Vagina (tissue), 2 donors: ENCODE results near the gene STX7. TPM values are rescaled to one million over a fixed set of nuclear protein-coding genes. Genes with fewer than 3 reads are reported as not detected.
"Not testable (repeated sequence)": the region's sequence is repeated elsewhere in the genome, so short reads cannot be mapped to it uniquely, and the experiment has no call there.

Experiments
- DNase-seq, 2 donors: peaks; one replicate each; pipeline ENCODE4 v3.0.0-alpha.2; 2017; ENCODE audit errors: extremely low spot score in 2 of 2
- H3K27ac ChIP-seq: fragments of 200-600 bp; sonication (generic); one replicate; pipeline ENCODE4 v1.5.1; 2019
- H3K27me3 ChIP-seq: fragments of 200-600 bp; sonication (generic); one replicate; pipeline ENCODE4 v1.5.1; 2019
- H3K36me3 ChIP-seq, 2 donors: fragments of 200-600 bp; sonication (generic); one replicate each; pipeline ENCODE4 v1.5.1; 2017 to 2019
- H3K4me1 ChIP-seq: fragments of 200-600 bp; sonication (generic); one replicate; pipeline ENCODE4 v1.5.1; 2019
- H3K4me3 ChIP-seq, 2 donors: fragments of 200-600 bp; sonication (generic); 1 replicate in 1 of 2; 2 replicates in 1 of 2; pipeline ENCODE4 v1.5.1; 2016 to 2019
- H3K9me3 ChIP-seq: fragments of 200-600 bp; sonication (generic); one replicate; pipeline ENCODE4 v1.5.1; 2019
- CTCF ChIP-seq, 3 experiments: fragments of 450-650 bp in 2 of 3; fragments of 200-600 bp in 1 of 3; sonication (generic) in 1 of 3; IDR thresholded peaks; one replicate each; pipeline ENCODE4 v1.5.1; 2017 to 2019; ENCODE audit warnings: antibody characterized with exemption in 3 of 3, mild to moderate bottlenecking in 2 of 3, moderate library complexity in 2 of 3
- POLR2A ChIP-seq, 2 donors: fragments of 450-650 bp; IDR thresholded peaks; one replicate each; pipeline ENCODE4 v1.6.1; 2017; ENCODE audit warnings: antibody characterized with exemption in 2 of 2, mild to moderate bottlenecking in 2 of 2, moderate library complexity in 2 of 2
- POLR2AphosphoS5 ChIP-seq, 2 donors: sonication (generic); formaldehyde crosslinking; IDR thresholded peaks; one replicate each; pipeline ENCODE4 v1.9.0; 2017; ENCODE audit warnings: antibody characterized with exemption in 2 of 2, mild to moderate bottlenecking in 2 of 2, low read depth in 1 of 2; ENCODE audit not compliant: insufficient read depth in 1 of 2
- intact Hi-C: fragments of 100-400 bp; cut with DNase I; formaldehyde crosslinking; loops from one replicate; pipeline ENCODE4 v1.15.1; 2023
- total RNA-seq: library from RNA; depleted of rRNA; stranded (reverse); fragments of >200 nt; gene quantifications from one replicate; pipeline ENCODE4 v1.2.3, GENCODE V29; 2016

STX7 gene
- total RNA-seq, 1 donor from 2014 or later = 26.8 TPM

GRCh38 chr6:132544826-132545225 is 31.9 kb upstream of the STX7 start:
- H3K9me3 ChIP-seq = no peaks in the 10 kb centered on the region
- intact Hi-C loops = no loop called here
- no peak for TF ChIP-seq POLR2AphosphoS5 (IDR thresholded peaks at IDR 0.05; ENCODE audit: insufficient read depth in 1 of 2, low read depth in 1 of 2)
- no peak for TF ChIP-seq POLR2A (IDR thresholded peaks at IDR 0.05)
- TF ChIP-seq CTCF (IDR thresholded peaks at IDR 0.05) = no peak
- H3K36me3 ChIP-seq = no peaks in the 10 kb centered on the region
- H3K4me1 ChIP-seq = no peaks in the 10 kb centered on the region
- no peak overlapping the region for H3K4me3 ChIP-seq
- H3K27ac ChIP-seq = no peak overlapping the region
- no peaks in the 10 kb centered on the region for H3K27me3 ChIP-seq
- DNase-seq = no peak

GRCh38 chr6:132537977-132538376 is 25.1 kb upstream of the STX7 start, which contains the start of gene TAAR9:
TAAR9 (plus strand) TSS chr6:132538277; CDS start chr6:132538290, 13 bp downstream.
- no peak within 1 kb of the TSS for H3K27ac ChIP-seq
- H3K9me3 ChIP-seq = no peaks in the 10 kb centered on the region
- TF ChIP-seq POLR2AphosphoS5 (IDR thresholded peaks at IDR 0.05; ENCODE audit: insufficient read depth in 1 of 2, low read depth in 1 of 2) (no peak), POLR2A (IDR thresholded peaks at IDR 0.05) (no peak), CTCF (IDR thresholded peaks at IDR 0.05) (no peak)
- H3K27me3 ChIP-seq = no peaks in the 10 kb centered on the region
- no peaks in the 10 kb centered on the region for H3K36me3 ChIP-seq
- no peak within 1 kb of the TSS for H3K4me3 ChIP-seq
- intact Hi-C loops = no loop called here
- H3K4me1 ChIP-seq = no peaks in the 10 kb centered on the region
- DNase-seq = no peak

GRCh38 chr6:132537145-132537544 is 24.2 kb upstream of the STX7 start:
- Histone ChIP-seq H3K4me1 (no peaks in the 10 kb centered on the region), H3K27ac (no peak overlapping the region), H3K4me3 (no peak overlapping the region), H3K36me3 (no peaks in the 10 kb centered on the region), H3K9me3 (no peaks in the 10 kb centered on the region), H3K27me3 (no peaks in the 10 kb centered on the region)
- no peak for TF ChIP-seq POLR2AphosphoS5 (IDR thresholded peaks at IDR 0.05; ENCODE audit: insufficient read depth in 1 of 2, low read depth in 1 of 2)
- no peak for DNase-seq
- intact Hi-C loops = no loop called here

- DNase-seq, H3K9me3 ChIP-seq, H3K4me1 ChIP-seq, H3K27ac ChIP-seq, H3K27me3 ChIP-seq, H3K36me3 ChIP-seq, intact Hi-C loops, H3K4me3 ChIP-seq: not testable (repeated sequence)
Measured at GRCh38 chr6:132534546-132534945, 21.6 kb upstream of the STX7 start.

- intact Hi-C loops = no loop called here
- no peaks in the 10 kb centered on the region for H3K27me3 ChIP-seq
- H3K4me3 ChIP-seq = no peak overlapping the region
- no peak overlapping the region for H3K27ac ChIP-seq
- no peak for DNase-seq
- H3K9me3 ChIP-seq = no peaks in the 10 kb centered on the region
- no peaks in the 10 kb centered on the region for H3K4me1 ChIP-seq
- no peaks in the 10 kb centered on the region for H3K36me3 ChIP-seq
- TF ChIP-seq POLR2AphosphoS5 (IDR thresholded peaks at IDR 0.05; ENCODE audit: insufficient read depth in 1 of 2, low read depth in 1 of 2) (peak in 1 of 2 donors; percentile 16), POLR2A (IDR thresholded peaks at IDR 0.05) (no peak), CTCF (IDR thresholded peaks at IDR 0.05) (peak; percentile 66 to 79 (median 77))
Measured at GRCh38 chr6:132530293-132530974, 17.5 kb upstream of the STX7 start.

- Histone ChIP-seq H3K9me3 (no peaks in the 10 kb centered on the region), H3K27me3 (no peaks in the 10 kb centered on the region), H3K4me1 (no peaks in the 10 kb centered on the region), H3K4me3 (no peak overlapping the region), H3K27ac (no peak overlapping the region), H3K36me3 (no peaks in the 10 kb centered on the region)
- DNase-seq = no peak
- intact Hi-C loops = no loop called here
- TF ChIP-seq CTCF (IDR thresholded peaks at IDR 0.05) (no peak), POLR2AphosphoS5 (IDR thresholded peaks at IDR 0.05; ENCODE audit: insufficient read depth in 1 of 2, low read depth in 1 of 2) (no peak), POLR2A (IDR thresholded peaks at IDR 0.05) (no peak)
Measured at GRCh38 chr6:132527791-132528190, 14.9 kb upstream of the STX7 start.
